HG03521 (cell line): ENCODE data around the gene CHMP1B.
"Not testable (repeated sequence)": the region's sequence is repeated elsewhere in the genome, so short reads cannot be mapped to it uniquely, and the experiment has no call there.

ENCODE experiments used
- ATAC-seq: cut with Tn5 transposase; IDR thresholded peaks from one replicate; pipeline ENCODE4 v1.9.1; 2021; ENCODE audit warnings: mild to moderate bottlenecking, moderate library complexity; ENCODE audit not compliant: unreplicated experiment

CHMP1B gene

GRCh38 chr18:11866764-11867163, 15.6 kb downstream of the CHMP1B start:
- ATAC-seq = no peak

GRCh38 chr18:11868230-11868629, 17.0 kb downstream of the CHMP1B start:
- no peak for ATAC-seq

- no peak for ATAC-seq
These were observed 20.3 kb downstream of the CHMP1B start for GRCh38 chr18:11871501-11871900.

DNA sequence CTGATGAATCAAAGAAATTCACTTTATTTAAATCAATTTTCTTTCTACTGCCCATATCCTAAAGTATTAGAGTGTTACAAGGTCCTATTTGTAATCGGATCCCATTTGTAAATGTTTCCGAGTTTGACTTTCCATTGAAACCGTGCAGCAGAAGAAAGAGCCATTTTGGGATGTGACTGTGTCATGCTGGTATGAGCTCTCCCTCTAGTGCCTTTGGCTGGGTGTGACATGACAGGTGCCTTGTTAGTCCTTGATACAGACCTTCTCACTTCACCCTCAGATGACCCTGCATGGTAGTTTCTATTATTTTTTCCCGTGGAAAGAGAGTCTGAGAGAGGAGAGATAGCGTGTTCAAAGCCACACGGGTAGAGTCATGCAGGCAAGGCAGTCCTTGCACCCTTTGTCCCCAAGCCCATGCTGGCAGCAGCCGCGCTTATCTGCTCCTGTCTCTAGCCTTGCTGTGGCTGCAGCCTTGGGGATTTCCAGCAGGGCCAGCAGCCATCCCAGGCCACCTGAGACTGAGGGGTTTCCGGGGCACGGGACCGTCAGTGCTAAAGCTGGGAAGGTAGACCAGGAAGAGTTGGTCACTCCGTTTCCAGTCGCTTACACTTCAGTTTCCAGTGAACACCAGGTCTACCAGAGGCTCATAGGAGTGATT, 21.4 kb downstream of the CHMP1B start:
- ATAC-seq = no peak

GRCh38 chr18:11873670-11874340, 22.6 kb downstream of the CHMP1B start:
- no peak for ATAC-seq

DNA sequence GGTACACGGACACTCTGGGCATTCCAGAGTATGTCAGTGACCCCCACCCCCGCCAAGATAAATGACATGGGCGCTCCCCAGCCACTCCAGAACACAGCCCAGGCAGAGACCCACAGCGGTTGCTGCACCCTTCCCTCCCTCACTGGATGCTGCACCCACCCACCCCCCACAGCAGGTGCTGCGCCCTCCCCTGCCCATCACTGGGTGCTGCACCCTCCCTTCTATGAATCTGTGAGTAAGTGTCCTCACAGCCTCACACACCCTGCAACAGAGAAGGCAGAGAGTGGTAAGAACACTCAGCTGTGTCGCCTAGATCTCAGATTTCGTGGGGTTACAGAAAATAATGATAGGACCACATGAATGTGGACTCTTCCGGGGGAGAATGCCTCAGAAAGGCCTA, 23.5 kb downstream of the CHMP1B start:
- no peak for ATAC-seq

- ATAC-seq = no peak
These were observed 26.4 kb downstream of the CHMP1B start for GRCh38 chr18:11877497-11878135.

- no peak for ATAC-seq
These were observed 29.5 kb downstream of the CHMP1B start for GRCh38 chr18:11880586-11881304.

- no peak for ATAC-seq
These were observed 31.4 kb downstream of the CHMP1B start for GRCh38 chr18:11882636-11883035.

DNA sequence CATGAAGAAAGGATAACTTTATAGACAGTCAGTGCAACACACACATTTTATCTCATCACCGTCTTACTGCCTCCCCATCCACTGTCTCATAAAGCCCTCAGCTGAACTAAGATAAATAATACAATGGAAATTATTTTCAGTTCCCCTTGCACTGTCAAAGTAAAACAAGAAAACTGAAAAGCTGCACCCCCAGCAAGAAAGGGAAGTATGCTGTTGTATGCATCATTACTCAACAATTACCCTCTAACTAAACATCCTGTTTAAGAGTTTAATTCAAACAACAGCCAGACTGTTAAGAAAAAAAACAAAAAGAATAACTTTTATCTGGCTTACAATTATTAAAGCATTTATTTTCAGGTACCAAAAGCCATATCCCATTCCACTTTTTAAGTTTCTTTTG, 31.9 kb downstream of the CHMP1B start:
- no peak for ATAC-seq

DNA sequence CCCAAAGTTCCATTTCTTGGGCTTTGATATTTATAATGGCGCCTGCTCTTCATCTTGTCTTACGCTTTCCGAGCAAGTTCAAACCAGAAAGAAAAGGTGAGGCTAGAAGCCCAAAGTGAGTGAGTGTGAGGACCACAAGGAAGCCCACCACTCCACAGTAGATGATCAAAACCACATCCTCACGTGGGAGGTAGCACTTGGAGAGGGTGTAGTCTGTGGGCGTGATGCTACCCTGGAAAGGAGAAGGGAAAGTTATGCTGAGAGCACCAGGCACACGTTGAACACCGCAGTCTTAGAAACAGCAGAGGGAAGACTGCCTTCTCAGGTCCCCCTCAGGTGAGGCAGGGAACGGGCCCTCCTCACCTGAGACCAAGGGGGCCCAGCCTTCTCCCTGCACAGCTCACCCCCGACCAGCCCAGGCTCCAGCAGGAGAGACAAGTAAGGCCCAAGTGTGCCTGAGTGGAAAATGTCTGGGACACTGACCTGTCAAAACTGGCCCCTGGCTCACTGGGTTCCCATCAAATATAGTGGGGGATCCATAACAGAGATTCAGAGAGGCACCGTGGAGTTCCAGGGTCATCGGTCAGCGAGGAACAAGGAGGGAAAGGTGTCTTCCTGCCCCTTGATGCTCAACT, 33.3 kb downstream of the CHMP1B start:
- no peak for ATAC-seq

DNA sequence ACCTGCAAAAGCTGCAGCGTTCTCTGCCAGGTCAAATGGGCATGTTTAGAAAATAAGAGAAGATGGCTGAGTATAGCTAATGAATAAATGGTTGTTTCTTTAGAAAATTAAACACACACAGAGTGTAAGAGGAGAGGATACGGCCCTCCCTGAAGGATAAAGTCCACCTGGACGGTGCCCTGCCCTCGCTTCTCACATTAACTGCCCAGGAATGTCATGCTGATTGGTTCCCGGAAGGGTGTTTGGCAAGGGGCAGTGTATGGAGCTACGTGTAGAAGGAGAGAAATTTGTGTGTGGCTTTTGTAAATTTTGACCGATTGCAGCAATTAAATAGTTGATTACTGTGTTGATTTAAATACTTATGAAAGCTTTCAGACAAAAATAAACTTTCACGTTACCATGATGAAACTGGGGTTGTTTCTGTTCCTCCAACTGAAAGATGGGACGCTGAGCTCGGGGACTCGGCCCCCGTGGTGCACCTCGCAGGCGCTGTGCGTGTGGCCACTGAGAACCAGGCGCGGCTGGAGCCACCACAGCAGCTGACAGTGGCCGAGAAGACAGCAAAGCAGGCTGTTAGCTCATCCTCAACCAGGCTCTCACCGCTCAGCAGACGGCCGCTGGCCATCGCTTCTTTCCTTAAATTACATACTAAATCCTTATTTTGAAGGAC, 34.2 kb downstream of the CHMP1B start:
- no peak for ATAC-seq

- no peak for ATAC-seq
These were observed 35.4 kb downstream of the CHMP1B start for GRCh38 chr18:11886577-11887110.

GRCh38 chr18:11887328-11888128, 36.3 kb downstream of the CHMP1B start:
- ATAC-seq = no peak

- no peak for ATAC-seq
These were observed 37.5 kb downstream of the CHMP1B start for GRCh38 chr18:11888726-11889125.

DNA sequence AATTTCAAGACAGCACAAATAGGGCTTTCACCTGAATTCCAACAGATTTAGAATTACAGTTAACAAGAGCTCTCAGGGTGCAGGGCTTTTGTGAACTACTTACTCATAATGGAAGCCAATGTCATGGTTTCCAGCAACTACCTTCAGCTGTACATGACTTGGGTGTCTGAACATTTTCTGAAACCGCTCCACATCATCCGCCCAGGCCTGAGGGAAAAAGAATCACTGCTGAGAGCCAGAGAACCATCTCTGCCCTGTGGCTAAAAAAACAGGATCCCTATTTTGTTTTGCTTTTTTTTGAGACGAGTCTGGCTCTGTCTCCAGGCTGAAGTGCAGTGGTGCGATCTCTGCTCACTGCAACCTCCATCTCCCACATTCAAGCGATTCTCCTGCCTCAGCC, 38.1 kb downstream of the CHMP1B start:
- ATAC-seq = no peak

- ATAC-seq = no peak
These were observed 40.5 kb downstream of the CHMP1B start for GRCh38 chr18:11891737-11892136.

DNA sequence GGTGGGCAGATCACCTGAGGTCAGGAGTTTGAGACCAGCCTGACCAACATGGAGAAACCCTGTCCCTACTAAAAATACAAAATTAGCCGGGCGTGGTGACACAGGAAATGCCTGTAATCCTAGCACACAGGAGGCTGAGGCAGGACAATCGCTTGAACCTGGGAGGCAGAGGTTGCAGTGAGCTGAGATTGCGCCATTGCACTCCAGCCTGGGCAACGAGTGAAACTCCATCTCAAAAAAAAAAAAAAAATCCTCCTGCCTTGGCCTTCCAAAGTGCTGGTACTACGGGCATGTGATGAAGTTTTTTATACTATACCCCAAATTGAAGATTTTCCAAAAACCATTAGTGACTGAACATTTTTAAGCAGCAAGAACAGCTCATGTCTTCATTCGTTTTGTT, 41.2 kb downstream of the CHMP1B start:
- ATAC-seq = not testable (repeated sequence)

DNA sequence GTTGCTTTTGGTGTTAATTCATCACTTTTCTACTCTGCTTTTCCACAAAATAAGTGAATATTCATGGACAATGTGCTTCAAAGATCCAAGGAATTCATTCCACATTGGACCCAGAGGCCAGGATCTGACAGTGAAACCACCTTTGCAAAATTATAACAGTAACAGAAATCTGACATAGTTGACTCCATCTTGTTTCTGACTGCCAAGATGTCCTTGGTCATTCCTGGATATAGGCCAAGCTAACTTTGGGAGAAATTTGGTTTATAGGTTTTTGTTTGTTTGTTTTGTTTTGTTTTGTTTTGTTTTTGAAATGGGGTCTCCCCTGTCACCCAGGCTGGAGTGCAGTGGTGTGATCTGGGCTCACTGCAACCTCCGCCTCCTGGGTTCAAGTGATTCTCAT, 46.6 kb downstream of the CHMP1B start:
- no peak for ATAC-seq

GRCh38 chr18:11899063-11899462, 47.9 kb downstream of the CHMP1B start:
- ATAC-seq = no peak
